ENCODE measurements around the gene SLCO3A1.
"Not testable (repeated sequence)": the region's sequence is repeated elsewhere in the genome, so short reads cannot be mapped to it uniquely, and the experiment has no call there.

SLCO3A1 gene

GRCh38 chr15:91961357-91961756, 107.8 kb downstream of the SLCO3A1 start:
- Histone ChIP-seq H3K36me3 (no peaks in the 10 kb centered on the region), H3K4me1 (ENCODE audit: control insufficient read depth in 1 of 2, insufficient read depth in 1 of 2, low read depth in 1 of 2, low read length in 1 of 2) (peaks cover 4 to 15% of the 10 kb centered on the region in 2 experiments), H3K27me3 (no peaks in the 10 kb centered on the region), H3K9me3 (no peaks in the 10 kb centered on the region), H3K27ac (no peak overlapping the region), H3K4me3 (ENCODE audit: low read depth in 1 of 2, low read length in 1 of 2) (no peak overlapping the region)
- TF ChIP-seq CTCF (IDR thresholded peaks at IDR 0.05) = no peak

GRCh38 chr15:91963747-91964146, 110.2 kb downstream of the SLCO3A1 start:
- not testable (repeated sequence) for H3K4me3 ChIP-seq (ENCODE audit: low read depth in 1 of 2, low read length in 1 of 2); H3K27me3 ChIP-seq; H3K9me3 ChIP-seq; H3K27ac ChIP-seq; H3K36me3 ChIP-seq
- peaks cover 4 to 15% of the 10 kb centered on the region in 2 experiments for H3K4me1 ChIP-seq (ENCODE audit: control insufficient read depth in 1 of 2, insufficient read depth in 1 of 2, low read depth in 1 of 2, low read length in 1 of 2)

GRCh38 chr15:91965501-91966193, 112.1 kb downstream of the SLCO3A1 start:
- Histone ChIP-seq H3K27ac (no peak overlapping the region), H3K4me1 (ENCODE audit: control insufficient read depth in 1 of 2, insufficient read depth in 1 of 2, low read depth in 1 of 2, low read length in 1 of 2) (peaks cover 4 to 15% of the 10 kb centered on the region in 2 experiments), H3K9me3 (no peaks in the 10 kb centered on the region), H3K4me3 (ENCODE audit: low read depth in 1 of 2, low read length in 1 of 2) (no peak overlapping the region), H3K36me3 (no peaks in the 10 kb centered on the region), H3K27me3 (no peaks in the 10 kb centered on the region)
- TF ChIP-seq CTCF (IDR thresholded peaks at IDR 0.05) = no peak

- Histone ChIP-seq H3K9me3 (no peaks in the 10 kb centered on the region), H3K36me3 (no peaks in the 10 kb centered on the region), H3K4me1 (ENCODE audit: control insufficient read depth in 1 of 2, insufficient read depth in 1 of 2, low read depth in 1 of 2, low read length in 1 of 2) (peaks cover 4 to 15% of the 10 kb centered on the region in 2 experiments), H3K27me3 (no peaks in the 10 kb centered on the region), H3K27ac (no peak overlapping the region), H3K4me3 (ENCODE audit: low read depth in 1 of 2, low read length in 1 of 2) (no peak overlapping the region)
- TF ChIP-seq CTCF (IDR thresholded peaks at IDR 0.05) = no peak
Measured at GRCh38 chr15:91966194-91966552, 112.7 kb downstream of the SLCO3A1 start.

GRCh38 chr15:91967935-91968606, 114.6 kb downstream of the SLCO3A1 start:
- no peak overlapping the region for H3K27ac ChIP-seq
- H3K36me3 ChIP-seq = no peaks in the 10 kb centered on the region
- no peaks in the 10 kb centered on the region for H3K4me1 ChIP-seq (ENCODE audit: control insufficient read depth in 1 of 2, insufficient read depth in 1 of 2, low read depth in 1 of 2, low read length in 1 of 2)
- H3K4me3 ChIP-seq (ENCODE audit: low read depth in 1 of 2, low read length in 1 of 2) = no peak overlapping the region
- no peak for TF ChIP-seq CTCF (IDR thresholded peaks at IDR 0.05)
- H3K9me3 ChIP-seq = no peaks in the 10 kb centered on the region
- H3K27me3 ChIP-seq = no peaks in the 10 kb centered on the region

- H3K9me3 ChIP-seq = no peaks in the 10 kb centered on the region
- TF ChIP-seq CTCF (IDR thresholded peaks at IDR 0.05) = no peak
- no peak overlapping the region for H3K27ac ChIP-seq
- no peaks in the 10 kb centered on the region for H3K36me3 ChIP-seq
- H3K27me3 ChIP-seq = no peaks in the 10 kb centered on the region
- no peaks in the 10 kb centered on the region for H3K4me1 ChIP-seq (ENCODE audit: control insufficient read depth in 1 of 2, insufficient read depth in 1 of 2, low read depth in 1 of 2, low read length in 1 of 2)
- no peak overlapping the region for H3K4me3 ChIP-seq (ENCODE audit: low read depth in 1 of 2, low read length in 1 of 2)
Measured at GRCh38 chr15:91968610-91969009, 115.1 kb downstream of the SLCO3A1 start.
